Neural progenitor cell (in vitro differentiated cells): ENCODE results near the gene GNB2. TPM values are rescaled to one million over a fixed set of nuclear protein-coding genes. Genes with fewer than 3 reads are reported as not detected.

ENCODE experiments used
- DNase-seq: peaks from one replicate; pipeline ENCODE4 v3.0.0-alpha.2; 2016; ENCODE audit warnings: low spot score
- H2AFZ ChIP-seq: fragments of 200-600 bp; sonication (generic); replicated peaks from 2 replicates; pipeline ENCODE4 v1.6.1; 2016; ENCODE audit warnings: antibody characterized with exemption
- H3F3A ChIP-seq: fragments of 200-600 bp; sonication (generic); 2 replicates; pipeline ENCODE4 v1.6.1; 2016; ENCODE audit warnings: antibody characterized with exemption, low read depth
- H3K27ac ChIP-seq: fragments of 200-600 bp; sonication (generic); 2 replicates; pipeline ENCODE4 v1.5.1; 2016; ENCODE audit warnings: mild to moderate bottlenecking
- H3K27me3 ChIP-seq: fragments of 200-600 bp; sonication (generic); 2 replicates; pipeline ENCODE4 v1.6.1; 2016; ENCODE audit warnings: mild to moderate bottlenecking, moderate library complexity
- H3K36me3 ChIP-seq: fragments of 200-600 bp; sonication (generic); 2 replicates; pipeline ENCODE4 v1.5.1; 2016
- H3K4me1 ChIP-seq: fragments of 200-600 bp; sonication (generic); 2 replicates; pipeline ENCODE4 v1.6.1; 2016; ENCODE audit warnings: mixed run types
- H3K4me2 ChIP-seq: fragments of 200-600 bp; sonication (generic); 2 replicates; pipeline ENCODE4 v1.6.1; 2016
- H3K4me3 ChIP-seq: fragments of 200-600 bp; sonication (generic); 2 replicates; pipeline ENCODE4 v1.5.1; 2016
- H3K79me2 ChIP-seq: fragments of 200-600 bp; sonication (generic); 2 replicates; pipeline ENCODE4 v1.6.1; 2016; ENCODE audit warnings: low read depth
- H3K9ac ChIP-seq: fragments of 200-600 bp; sonication (generic); 2 replicates; pipeline ENCODE4 v1.6.1; 2016
- H3K9me3 ChIP-seq: fragments of 200-600 bp; sonication (generic); 2 replicates; pipeline ENCODE4 v1.5.1; 2016; ENCODE audit warnings: low read depth
- H4K20me1 ChIP-seq: fragments of 200-600 bp; sonication (generic); 2 replicates; pipeline ENCODE4 v1.6.1; 2016; ENCODE audit warnings: low read depth
- H3K27ac Mint-ChIP-seq: 3 replicates; pipeline ENCODE4 v1.8.0; 2021; ENCODE audit warnings: mixed read lengths
- H3K27me3 Mint-ChIP-seq: 2 replicates; pipeline ENCODE4 v1.8.0; 2022; ENCODE audit warnings: low read depth, mild to moderate bottlenecking, inconsistent platforms, moderate library complexity, mixed read lengths; ENCODE audit not compliant: insufficient read depth
- H3K36me3 Mint-ChIP-seq: 3 replicates; pipeline ENCODE4 v1.8.0; 2021; ENCODE audit warnings: mixed read lengths
- H3K4me1 Mint-ChIP-seq: 3 replicates; pipeline ENCODE4 v1.8.0; 2021; ENCODE audit warnings: mixed read lengths
- H3K4me3 Mint-ChIP-seq: 3 replicates; pipeline ENCODE4 v1.8.0; 2021; ENCODE audit warnings: mild to moderate bottlenecking, moderate library complexity, mixed read lengths
- H3K9me3 Mint-ChIP-seq: 3 replicates; pipeline ENCODE4 v1.8.0; 2020; ENCODE audit warnings: mixed read lengths
- CTCF ChIP-seq: fragments of 200-600 bp; sonication (generic); IDR thresholded peaks from 2 replicates; pipeline ENCODE4 v1.5.1; 2017; ENCODE audit warnings: antibody characterized with exemption, mild to moderate bottlenecking
- EZH2 ChIP-seq: fragments of 200-600 bp; sonication (generic); IDR thresholded peaks from 2 replicates; pipeline ENCODE4 v1.6.1; 2017; ENCODE audit warnings: antibody characterized with exemption, mild to moderate bottlenecking, moderate library complexity
- EZH2phosphoT487 ChIP-seq: fragments of 200-600 bp; sonication (generic); IDR thresholded peaks from 2 replicates; pipeline ENCODE4 v1.6.1; 2017; ENCODE audit warnings: antibody characterized with exemption
- total RNA-seq: library from RNA; depleted of rRNA; stranded (reverse); fragments of >200 nt; gene quantifications from 2 replicates; pipeline ENCODE4 v1.2.3, GENCODE V29; 2015; ENCODE audit warnings: low replicate concordance

Gene GNB2
- total RNA-seq, 1 donor from 2014 or later = 54.3 TPM

- peaks cover 74% of the 10 kb centered on the region for H4K20me1 ChIP-seq
- H3K4me1 Mint-ChIP-seq = peaks cover 8% of the 10 kb centered on the region
- H3K36me3 Mint-ChIP-seq = peaks cover 9% of the 10 kb centered on the region
- peak overlapping the region; percentile 29 for H3K27ac ChIP-seq
- peaks cover 3% of the 10 kb centered on the region for H3K27me3 Mint-ChIP-seq
- no peak overlapping the region for H3K4me2 ChIP-seq
- H3K36me3 ChIP-seq = no peaks in the 10 kb centered on the region
- peaks cover 56% of the 10 kb centered on the region for H3F3A ChIP-seq
- H3K79me2 ChIP-seq = peaks cover 7% of the 10 kb centered on the region
- no peak overlapping the region for H3K4me3 Mint-ChIP-seq
- H3K4me1 ChIP-seq = no peaks in the 10 kb centered on the region
- no peak overlapping the region for H2AFZ ChIP-seq
- TF ChIP-seq EZH2phosphoT487 (no peak), EZH2 (no peak), CTCF (no peak)
- H3K9me3 ChIP-seq = no peaks in the 10 kb centered on the region
- no peaks in the 10 kb centered on the region for H3K9me3 Mint-ChIP-seq
- H3K9ac ChIP-seq = no peak overlapping the region
- no peak overlapping the region for H3K4me3 ChIP-seq
- H3K27me3 ChIP-seq = no peaks in the 10 kb centered on the region
- DNase-seq = no peak
- H3K27ac Mint-ChIP-seq = peak overlapping the region; percentile 26
These were observed 6.5 kb downstream of the GNB2 start for GRCh38 chr7:100679927-100680575.

GRCh38 chr7:100680576-100681271, 7.2 kb downstream of the GNB2 start:
- Mint-ChIP-seq H3K36me3 (peaks cover 12% of the 10 kb centered on the region), H3K4me1 (peaks cover 8% of the 10 kb centered on the region), H3K4me3 (no peak overlapping the region), H3K9me3 (no peaks in the 10 kb centered on the region), H3K27ac (no peak overlapping the region), H3K27me3 (peaks cover 3% of the 10 kb centered on the region)
- no peaks in the 10 kb centered on the region for H3K4me1 ChIP-seq
- H3F3A ChIP-seq = peaks cover 57% of the 10 kb centered on the region
- H3K79me2 ChIP-seq = peaks cover under 1% of the 10 kb centered on the region
- TF ChIP-seq CTCF (no peak), EZH2phosphoT487 (no peak), EZH2 (no peak)
- no peak overlapping the region for H3K4me2 ChIP-seq
- no peak overlapping the region for H3K4me3 ChIP-seq
- peak overlapping the region; percentile 58 for H3K27ac ChIP-seq
- no peak overlapping the region for H2AFZ ChIP-seq
- peaks cover 73% of the 10 kb centered on the region for H4K20me1 ChIP-seq
- no peak for DNase-seq
- no peak overlapping the region for H3K9ac ChIP-seq
- no peaks in the 10 kb centered on the region for H3K27me3 ChIP-seq
- no peaks in the 10 kb centered on the region for H3K9me3 ChIP-seq
- no peaks in the 10 kb centered on the region for H3K36me3 ChIP-seq

GRCh38 chr7:100681491-100682227, 8.1 kb downstream of the GNB2 start:
- H2AFZ ChIP-seq = no peak overlapping the region
- H3K9ac ChIP-seq = no peak overlapping the region
- Mint-ChIP-seq H3K36me3 (peaks cover 12% of the 10 kb centered on the region), H3K4me1 (peaks cover 4% of the 10 kb centered on the region), H3K4me3 (no peak overlapping the region), H3K9me3 (no peaks in the 10 kb centered on the region), H3K27ac (no peak overlapping the region), H3K27me3 (peaks cover 3% of the 10 kb centered on the region)
- H3K36me3 ChIP-seq = no peaks in the 10 kb centered on the region
- DNase-seq = no peak
- no peaks in the 10 kb centered on the region for H3K9me3 ChIP-seq
- no peak overlapping the region for H3K4me2 ChIP-seq
- H3K4me1 ChIP-seq = no peaks in the 10 kb centered on the region
- peaks cover 51% of the 10 kb centered on the region for H3F3A ChIP-seq
- H3K4me3 ChIP-seq = no peak overlapping the region
- H3K27ac ChIP-seq = peak overlapping the region; percentile 58
- TF ChIP-seq CTCF (no peak), EZH2 (no peak), EZH2phosphoT487 (no peak)
- H3K79me2 ChIP-seq = no peaks in the 10 kb centered on the region
- peaks cover 70% of the 10 kb centered on the region for H4K20me1 ChIP-seq
- H3K27me3 ChIP-seq = no peaks in the 10 kb centered on the region
